ENCODE data around the gene EYA4.

- TF ChIP-seq CTCF (IDR thresholded peaks at IDR 0.05 in 8 of 11, conservative IDR thresholded peaks at IDR 0.05 in 3 of 11) (no peak), POLR2AphosphoS5 (IDR thresholded peaks at IDR 0.05) (no peak), POLR2A (IDR thresholded peaks at IDR 0.05) (no peak)
Observed at GRCh38 chr6:133399426-133399825, 158.3 kb downstream of the EYA4 start.
